ENCODE measurements around the gene ADPRS.

Gene ADPRS

DNA sequence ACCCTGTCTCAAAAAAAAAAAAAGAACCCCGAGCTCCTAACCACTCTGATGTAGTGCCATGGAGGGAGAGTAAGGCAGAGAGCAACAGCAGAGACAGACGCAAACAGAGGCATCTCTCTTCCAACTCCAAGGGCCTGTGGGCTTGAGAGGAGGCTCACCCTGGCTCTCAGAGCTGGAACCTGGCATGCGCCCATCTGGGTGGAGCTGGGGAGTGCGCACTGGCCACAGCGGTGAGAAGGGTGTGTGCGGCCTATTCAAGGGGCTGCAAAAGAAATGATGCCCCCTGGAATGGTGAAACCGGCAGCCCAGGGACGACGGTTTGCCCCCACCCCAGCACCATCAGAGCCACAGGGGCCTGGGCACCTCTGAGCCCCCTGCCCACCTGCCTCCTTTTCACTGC, 18.7 kb downstream of the ADPRS start:
- in situ Hi-C loops (cut with MboI; ENCODE audit: low sequenced_read_pairs): loop anchor here (25.0 kb wide), 1 partner anchor 305 kb away; no protein-coding TSS in a partner anchor

DNA sequence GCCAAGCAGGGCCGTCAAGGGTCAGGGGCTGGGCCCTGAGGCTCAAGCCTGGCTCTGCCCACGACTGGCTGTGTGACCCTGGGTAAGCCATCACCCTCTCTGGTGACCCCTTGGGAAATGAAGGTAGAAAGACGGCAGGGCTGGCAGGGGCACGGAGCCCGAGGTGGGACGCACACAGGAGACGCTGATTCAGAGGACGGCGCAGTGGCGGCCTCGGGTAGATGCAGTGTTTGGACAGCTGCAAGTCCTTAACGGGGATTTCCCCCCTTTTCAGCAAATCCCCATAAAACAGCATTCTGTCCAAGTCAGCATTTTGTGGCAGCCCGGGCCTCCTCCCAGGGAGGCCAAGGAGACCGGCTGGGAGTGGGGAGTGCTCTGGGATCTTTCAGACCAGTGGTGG, 19.6 kb downstream of the ADPRS start:
- in situ Hi-C loops (cut with MboI; ENCODE audit: low sequenced_read_pairs): loop anchor here (25.0 kb wide), 1 partner anchor 304 kb away; no protein-coding TSS in a partner anchor

DNA sequence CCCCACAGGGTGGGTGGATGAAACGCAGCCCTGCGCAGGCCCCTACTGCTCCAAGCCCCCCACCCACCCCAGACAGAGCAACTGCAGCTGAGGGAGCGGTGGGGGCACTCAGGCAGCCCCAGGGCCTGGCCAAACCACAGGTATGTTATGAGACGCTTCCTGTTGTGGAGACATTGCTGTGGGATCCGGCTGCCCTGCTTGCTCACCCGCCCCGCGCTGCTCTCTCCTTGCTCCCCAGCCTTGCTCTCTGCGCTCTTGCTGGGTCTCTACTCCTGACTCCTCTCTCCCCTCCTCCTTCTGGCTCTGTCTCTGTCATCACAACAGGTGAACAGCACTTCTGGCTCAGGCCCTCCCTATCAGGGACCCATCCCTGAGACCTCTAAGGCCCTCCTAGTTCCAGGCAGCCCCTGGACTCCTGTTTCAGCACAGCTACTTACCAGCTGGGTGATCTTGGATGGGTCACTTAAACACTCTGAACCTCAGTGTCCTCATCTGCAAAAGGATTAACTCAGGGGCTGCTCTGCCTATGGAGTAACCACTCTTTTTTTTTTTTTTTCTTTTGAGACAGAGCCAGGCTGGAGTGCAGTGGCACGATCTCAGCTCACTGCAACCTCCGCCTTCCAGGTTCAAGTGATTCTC, 20.5 kb downstream of the ADPRS start:
- in situ Hi-C loops (cut with MboI; ENCODE audit: low sequenced_read_pairs): loop anchor here (25.0 kb wide), 1 partner anchor 303 kb away; no protein-coding TSS in a partner anchor

DNA sequence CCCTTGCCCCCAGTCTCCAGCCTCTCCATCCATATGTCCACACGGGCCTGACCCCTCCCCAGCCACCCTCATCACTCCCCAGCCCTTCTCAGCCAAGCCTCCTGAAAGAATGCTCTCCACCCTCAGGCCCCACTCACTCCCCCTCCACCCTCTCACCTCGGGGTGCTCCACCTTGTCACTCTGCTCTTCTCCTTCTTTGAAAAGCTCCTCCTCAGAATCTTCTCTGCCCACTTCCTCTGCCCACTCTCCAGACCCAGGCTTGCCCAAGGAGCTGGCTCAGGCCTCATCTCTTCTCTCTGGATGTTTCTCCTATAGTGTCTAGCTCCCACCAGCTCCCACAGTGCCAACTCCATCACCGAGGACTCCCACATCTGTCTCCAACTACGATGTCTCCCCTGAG, 22.5 kb downstream of the ADPRS start:
- in situ Hi-C loops (cut with MboI; ENCODE audit: low sequenced_read_pairs): loop anchor here (25.0 kb wide), 1 partner anchor 301 kb away; no protein-coding TSS in a partner anchor

DNA sequence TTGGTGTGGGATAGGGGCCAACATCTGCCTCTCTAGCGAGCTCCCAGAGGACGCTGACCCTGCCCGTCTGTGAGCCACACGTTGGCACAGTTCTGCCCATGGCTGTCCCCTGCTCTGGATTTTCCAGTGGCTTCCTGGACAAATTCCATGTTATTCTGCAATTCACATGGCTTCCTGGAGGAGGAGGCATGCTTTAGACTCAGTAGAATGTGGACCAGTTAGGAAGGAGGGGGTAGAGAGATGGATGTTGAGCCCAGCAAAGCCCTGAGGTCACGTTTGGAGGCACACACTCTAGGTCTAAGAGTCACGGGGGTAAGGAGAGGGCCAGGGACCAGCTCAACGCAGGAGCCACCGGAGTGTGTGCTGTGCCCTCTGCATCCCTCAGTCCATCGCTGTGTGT, 24.1 kb downstream of the ADPRS start:
- in situ Hi-C loops (cut with MboI; ENCODE audit: low sequenced_read_pairs): loop anchor here (25.0 kb wide), 1 partner anchor 299 kb away; no protein-coding TSS in a partner anchor

DNA sequence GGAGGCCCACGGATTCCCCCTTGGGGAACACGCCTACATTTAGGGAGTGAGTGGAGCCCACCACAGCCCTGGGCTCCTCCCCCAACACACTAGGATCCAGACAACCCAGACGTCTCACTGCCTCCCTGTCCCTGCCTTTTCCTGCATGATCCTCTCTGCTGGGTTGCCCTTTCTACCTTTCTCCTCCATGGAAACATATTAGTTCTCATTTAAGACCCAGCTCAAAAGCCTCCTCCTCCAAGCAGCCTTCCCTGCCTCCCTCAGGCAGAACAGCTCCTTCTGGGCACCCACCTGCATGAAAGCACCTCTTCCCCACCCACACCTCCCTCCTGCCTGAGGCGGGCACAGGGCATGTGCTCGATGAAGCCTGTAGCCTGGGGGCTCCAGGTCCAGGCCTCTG, 25.7 kb downstream of the ADPRS start:
- in situ Hi-C loops (cut with MboI; ENCODE audit: low sequenced_read_pairs): loop anchor here (25.0 kb wide), 1 partner anchor 298 kb away; no protein-coding TSS in a partner anchor

DNA sequence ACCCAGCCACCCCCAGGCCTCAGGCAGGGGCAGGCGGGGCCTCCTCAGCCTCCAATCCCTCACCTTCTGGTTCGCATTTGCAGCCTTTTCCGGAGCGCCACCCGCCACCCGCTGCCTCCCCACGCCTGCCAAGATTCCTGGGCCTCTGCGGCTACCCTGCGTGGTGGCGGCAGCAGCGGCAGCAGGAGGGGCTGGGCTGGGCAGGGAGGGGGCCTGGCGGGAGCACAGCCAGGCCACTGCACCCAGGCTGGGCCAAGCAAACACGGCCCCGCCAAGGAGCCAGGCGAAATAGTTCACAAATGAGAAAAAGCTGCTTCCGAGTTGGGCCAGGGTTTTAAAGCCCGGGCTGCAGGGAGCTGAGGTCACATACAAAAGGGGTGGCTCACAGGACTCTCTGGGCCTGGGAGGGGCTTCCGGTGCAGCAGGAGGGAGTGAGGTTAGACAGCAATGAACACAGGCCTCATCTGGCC, 26.5 kb downstream of the ADPRS start:
- in situ Hi-C loops (cut with MboI; ENCODE audit: low sequenced_read_pairs): loop anchor here (25.0 kb wide), 1 partner anchor 297 kb away; no protein-coding TSS in a partner anchor

DNA sequence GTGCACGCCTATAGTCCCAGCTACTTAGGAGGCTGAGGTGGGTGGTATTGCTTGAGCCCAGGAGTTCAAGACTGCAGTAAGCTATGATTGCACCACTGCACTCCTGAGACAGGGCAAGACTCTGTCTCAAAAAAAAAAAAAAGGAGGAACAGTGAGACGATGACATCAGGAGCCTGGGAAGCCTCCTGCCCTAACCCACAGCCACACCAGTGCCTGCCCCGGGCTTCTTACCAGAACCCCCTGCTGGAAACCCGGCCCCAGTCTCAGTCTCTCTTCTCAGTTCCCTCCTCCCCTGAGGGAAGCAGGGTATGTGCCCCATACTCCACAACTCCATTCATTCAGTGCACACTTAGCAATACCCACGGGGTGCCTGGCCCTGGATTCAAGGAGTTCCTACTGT, 27.2 kb downstream of the ADPRS start:
- in situ Hi-C loops (cut with MboI; ENCODE audit: low sequenced_read_pairs): loop anchor here (25.0 kb wide), 1 partner anchor 296 kb away; no protein-coding TSS in a partner anchor

DNA sequence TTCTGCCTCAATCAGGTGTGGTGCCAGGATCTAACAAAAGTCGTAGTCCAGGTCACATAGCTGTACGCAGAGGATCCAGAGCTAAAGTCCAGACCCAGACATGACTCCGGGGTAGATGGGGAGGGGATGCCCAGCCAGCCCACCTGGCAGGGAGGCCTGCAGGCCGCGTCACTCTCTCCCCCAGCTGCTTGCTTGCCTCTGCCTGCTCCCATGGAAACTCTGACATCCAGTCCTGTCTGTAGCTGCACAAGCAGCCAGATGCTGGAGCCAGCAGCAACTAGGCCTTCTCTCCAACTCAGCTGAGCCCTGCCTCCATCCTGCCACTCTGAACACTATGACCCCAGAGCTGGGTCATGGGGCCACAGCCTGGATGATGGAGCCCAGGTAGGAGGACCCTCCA, 28.2 kb downstream of the ADPRS start:
- in situ Hi-C loops (cut with MboI; ENCODE audit: low sequenced_read_pairs): loop anchor here (25.0 kb wide), 1 partner anchor 295 kb away; no protein-coding TSS in a partner anchor

DNA sequence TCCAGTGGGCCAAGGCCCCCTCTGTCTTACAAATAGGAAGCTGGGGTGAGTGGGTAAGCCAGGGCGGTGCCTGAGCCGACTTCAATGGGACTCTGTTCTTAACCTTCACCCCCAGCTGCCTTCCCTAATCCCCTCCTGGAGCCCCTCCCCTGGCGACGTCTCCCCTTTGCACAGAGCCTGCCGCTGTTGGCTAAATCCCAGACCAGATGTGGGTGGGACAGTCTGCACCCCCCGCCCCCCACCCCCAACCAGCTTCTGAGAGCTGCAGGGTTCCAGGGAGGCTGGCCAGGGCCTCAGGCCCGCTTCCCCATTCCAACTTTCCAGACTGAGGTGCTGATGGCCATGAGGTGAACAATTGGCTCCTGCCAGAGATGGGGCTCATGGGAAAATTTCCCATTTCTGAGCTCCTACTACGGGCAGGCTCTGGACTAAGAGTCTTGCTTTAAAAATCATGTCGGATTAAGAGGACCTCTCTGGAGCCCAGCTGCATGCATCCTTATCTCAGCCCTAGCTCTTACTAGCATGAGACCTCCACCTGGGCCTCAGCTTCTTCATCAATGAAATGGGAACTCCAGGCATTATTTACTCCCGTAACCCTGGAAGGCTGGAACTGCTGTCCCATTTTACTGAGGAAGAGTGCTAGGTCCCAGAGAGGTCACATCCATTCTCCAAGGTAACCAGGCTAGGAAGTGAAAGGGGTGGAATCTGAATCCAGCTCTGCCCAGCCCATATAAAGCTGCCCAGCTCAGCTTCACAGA, 29.9 kb downstream of the ADPRS start:
- in situ Hi-C loops (cut with MboI; ENCODE audit: low sequenced_read_pairs): loop anchor here (25.0 kb wide), 1 partner anchor 294 kb away; no protein-coding TSS in a partner anchor

DNA sequence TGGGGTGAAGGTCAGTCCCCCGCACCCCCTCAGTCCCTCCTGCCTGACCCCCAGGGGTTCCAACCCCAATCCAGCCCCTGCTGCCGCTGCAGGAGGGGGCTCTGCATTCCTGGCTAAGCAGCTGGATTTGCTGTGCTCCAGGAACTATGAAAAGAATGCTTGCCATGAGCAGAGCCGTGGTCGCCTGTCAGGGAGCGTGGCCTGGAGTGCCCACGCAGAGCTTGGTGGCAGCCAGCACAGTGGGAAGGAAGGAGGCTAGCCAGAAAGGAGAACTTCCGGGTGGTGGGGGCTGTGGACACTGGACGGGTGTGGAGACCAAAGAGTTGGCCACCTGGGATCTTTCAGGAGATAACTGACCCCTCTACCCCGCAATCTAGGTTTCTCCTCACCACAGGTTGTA, 30.8 kb downstream of the ADPRS start:
- in situ Hi-C loops (cut with MboI; ENCODE audit: low sequenced_read_pairs): loop anchor here (25.0 kb wide), 1 partner anchor 293 kb away; no protein-coding TSS in a partner anchor

DNA sequence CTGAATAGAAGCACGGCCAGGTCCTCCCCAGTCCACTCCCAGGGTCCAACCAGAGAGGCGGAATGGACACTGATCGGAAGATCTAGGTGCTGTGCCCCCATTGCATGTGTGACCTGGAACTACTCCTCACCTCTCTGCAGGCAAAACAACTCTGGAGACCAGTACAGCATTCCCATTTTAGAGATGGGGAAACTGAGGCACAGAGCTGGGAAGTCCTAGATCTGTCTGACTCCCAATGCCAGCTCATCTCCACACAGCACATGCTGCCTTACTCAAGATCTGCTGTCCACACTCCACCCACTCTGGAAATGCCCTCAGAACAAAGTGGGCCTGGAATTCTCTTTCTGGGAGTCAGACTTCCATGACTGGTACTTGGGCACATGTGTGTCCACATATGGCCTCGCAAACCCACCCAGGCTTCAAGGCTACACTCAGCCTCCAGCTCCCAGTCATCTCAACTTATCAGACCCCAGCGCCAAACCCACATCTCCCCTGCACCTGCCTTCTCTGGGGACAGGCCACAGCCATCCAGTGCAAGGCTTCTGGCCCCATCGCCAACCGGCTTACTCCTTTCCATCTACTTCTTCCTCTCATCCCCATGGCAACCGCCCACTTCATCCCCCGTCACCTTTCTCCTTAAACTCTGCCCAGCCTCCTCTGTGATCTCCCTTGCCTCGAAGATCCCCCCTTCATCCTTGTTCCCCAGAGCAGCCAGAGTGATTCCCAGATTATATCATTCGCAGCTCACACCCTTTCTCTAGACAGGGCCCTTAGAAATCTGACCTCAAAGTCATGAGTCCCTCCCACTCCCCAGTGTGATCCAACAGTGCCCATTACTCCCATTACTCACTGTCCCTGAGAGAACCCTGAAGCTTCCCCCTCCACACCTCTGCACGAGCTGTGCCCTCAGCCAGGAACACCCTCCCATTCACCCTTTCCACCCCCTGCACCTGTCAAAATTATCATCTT, 33.7 kb downstream of the ADPRS start:
- in situ Hi-C loops (cut with MboI; ENCODE audit: low sequenced_read_pairs): loop anchor here (25.0 kb wide), 1 partner anchor 290 kb away; no protein-coding TSS in a partner anchor

DNA sequence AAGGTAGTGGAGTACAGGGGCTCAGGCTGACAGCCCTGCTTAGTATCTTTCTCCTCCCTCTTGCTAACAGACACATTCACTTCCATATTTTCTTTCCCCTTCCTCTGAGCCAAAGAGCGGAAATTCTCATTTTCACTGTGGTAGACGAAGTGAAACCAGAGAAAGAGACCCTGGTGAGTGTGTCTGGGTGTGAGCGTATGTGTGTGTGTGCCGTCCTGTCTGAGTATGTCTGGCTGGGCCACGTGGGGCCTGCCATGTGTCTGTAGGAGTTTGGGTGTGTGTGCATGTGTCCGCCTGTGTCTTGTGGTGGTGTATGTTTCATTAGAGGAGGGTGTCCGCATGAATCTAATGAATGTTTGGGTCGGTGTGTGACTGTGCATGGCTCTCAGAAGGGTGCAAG, 34.7 kb downstream of the ADPRS start:
- in situ Hi-C loops (cut with MboI; ENCODE audit: low sequenced_read_pairs): loop anchor here (25.0 kb wide), 1 partner anchor 289 kb away; no protein-coding TSS in a partner anchor

DNA sequence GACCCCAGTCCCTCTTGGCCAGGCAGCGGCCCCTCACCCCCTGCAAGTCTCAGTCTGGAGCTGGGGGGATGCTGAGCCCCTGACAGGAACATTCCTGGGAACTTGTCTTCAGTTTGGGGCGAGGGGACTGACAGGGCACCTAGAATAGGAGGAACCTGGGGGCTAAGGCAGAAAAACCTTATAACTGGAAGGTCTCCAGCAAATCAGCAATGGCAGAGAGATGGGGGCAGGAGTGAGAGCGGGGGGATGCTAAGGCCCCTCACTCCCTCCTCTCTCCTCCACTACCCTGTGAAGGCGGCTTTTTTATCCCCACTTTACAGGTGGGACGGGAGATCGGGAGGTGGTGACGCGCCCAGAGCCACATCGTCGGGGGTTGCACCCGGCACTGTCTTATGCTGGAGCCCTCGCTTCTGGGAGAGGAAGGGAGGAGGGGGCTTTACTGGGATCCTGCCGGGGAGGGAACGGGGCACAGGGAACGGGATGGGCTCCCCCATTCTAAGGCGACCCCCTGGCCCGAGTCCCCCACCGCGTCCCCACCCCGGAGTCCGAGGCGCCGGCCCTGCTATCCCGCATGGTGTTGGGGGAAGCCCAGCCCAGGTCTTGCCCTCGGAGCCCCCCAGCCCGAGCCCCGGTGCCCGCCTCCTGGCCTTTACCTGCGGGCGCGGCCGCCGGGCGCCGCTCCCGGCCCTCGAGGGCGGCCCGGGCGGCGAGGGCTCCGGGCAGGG, 35.9 kb downstream of the ADPRS start:
- in situ Hi-C loops (cut with MboI; ENCODE audit: low sequenced_read_pairs): loop anchor here (25.0 kb wide), 1 partner anchor 288 kb away; no protein-coding TSS in a partner anchor

DNA sequence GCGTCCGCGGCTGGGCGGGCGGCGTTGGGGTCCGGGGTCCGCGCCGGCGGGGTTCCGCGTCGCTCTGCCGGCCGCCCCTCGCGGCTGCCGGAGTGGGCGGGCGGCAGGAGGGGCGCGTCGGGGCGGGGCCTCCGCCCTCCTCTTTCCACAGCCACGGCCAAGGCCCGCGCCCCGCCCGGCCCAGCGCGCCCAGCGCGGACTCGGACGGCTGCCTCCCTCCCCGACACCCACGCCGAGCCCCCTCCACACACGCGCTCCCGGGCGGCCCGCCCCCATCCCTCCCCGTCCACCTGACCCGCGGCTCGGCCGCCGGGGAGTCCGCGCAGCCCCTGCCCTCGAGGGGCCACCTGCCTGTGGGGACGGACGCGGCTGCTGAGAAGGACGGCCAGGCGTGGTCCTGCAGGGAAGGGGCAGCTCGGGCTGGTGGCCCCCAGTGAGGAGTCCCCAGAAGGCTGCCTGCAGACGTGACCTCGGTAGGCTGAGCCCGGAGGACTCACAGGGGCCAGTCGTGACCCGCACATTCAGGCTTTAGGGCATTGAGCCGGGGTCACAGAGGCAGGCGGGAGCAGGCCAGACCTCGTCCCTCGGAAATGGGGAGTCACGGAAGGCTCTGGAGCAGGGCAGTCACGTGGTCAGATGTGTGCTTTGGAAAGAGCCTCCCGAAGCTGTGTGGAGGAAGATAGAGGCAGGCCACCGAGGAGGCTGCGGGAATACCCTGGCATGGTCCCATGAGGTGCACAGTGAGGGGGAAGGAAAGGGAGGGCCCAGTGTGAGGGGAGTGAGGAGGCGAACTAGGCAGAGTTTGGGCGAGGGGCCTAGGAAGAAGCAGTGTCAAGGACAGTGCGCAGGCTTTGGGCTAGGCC, 36.7 kb downstream of the ADPRS start, which contains the start of gene COL8A2:
Gene COL8A2, minus strand, starts transcription at position 94 of the 863 bp plus-strand sequence. CDS start 24,980 bp downstream, outside the sequence.
- in situ Hi-C loops (cut with MboI; ENCODE audit: low sequenced_read_pairs): no loop called here

DNA sequence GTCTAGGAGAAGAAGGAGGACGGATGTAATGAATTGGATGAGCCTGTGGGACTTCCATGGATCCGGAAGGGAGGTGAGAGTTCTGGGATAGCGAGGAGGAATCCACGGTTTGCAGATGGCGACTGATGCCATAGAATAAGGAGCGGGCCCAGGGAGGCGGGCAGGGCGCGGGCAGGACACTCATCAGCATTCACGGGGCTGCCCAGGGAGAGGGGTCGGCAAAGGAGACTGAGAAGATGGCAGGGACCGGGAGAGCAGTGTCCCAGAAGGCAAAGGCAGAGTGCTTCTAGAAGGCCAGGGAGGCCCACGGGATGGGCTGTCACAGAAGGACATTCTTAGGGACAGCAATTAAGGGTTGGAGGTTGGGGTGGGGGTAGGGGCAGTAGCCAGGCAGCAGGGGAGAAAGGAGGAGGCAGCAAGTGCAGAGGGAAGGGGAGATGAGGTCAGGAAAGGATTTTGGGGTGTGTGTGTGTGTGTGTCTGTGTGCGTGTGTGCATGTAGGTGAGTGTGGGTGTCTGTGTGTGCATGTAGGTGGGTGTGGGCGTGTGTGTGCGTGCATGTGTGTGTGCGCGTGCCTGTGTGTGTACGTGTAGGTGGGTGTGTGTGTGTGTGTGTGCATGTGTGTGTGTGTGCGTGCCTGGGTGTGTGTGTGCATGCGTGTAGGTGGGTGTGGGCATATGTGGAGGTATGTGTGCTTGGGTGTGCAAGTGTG, 37.5 kb downstream of the ADPRS start:
- in situ Hi-C loops (cut with MboI; ENCODE audit: low sequenced_read_pairs): no loop called here

DNA sequence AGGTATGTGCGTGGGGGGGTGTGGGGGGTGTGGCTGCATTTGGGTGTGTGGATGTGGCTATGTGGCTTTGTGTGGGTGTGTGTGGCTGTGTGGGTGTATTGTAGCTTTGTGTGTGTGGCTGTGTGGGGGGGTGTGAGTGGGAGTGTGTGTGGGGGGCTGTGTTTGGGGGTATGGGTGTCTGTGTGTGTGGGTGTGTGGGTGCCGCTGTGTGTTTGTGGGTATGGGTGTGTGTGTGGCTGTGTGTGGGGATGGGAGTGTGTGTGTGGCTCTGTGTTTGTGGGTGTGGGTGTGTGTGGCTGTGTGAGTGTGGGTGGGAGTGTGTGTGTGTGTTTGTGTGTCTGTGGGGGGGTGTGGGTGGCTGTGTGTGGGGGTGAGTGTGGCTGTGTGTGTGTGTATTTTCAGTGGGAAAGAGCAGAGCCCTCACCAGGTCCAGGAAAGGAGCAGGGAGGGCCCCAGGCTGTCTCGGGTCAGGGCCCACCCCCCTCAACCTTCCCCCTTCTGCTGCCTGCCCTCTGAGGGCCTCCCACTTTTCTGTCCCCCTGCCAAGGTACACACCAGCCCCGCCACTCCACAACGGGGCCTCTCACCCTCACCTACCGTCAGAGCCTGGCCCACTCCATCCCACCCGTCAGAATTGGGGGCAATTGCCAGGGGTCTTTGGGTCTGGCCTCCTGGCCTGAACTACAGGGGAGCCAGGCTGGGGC, 38.3 kb downstream of the ADPRS start:
- in situ Hi-C loops (cut with MboI; ENCODE audit: low sequenced_read_pairs): no loop called here
